ENCODE data around the gene PEX1. TPM values are rescaled to one million over a fixed set of nuclear protein-coding genes. Genes with fewer than 3 reads are reported as not detected.

Gene PEX1
- total and polyA plus RNA-seq, 2 donors (not counting 3 experiments of a cell fraction or from before 2014, with no cell fraction given): 8.4 to 11.7 TPM

DNA sequence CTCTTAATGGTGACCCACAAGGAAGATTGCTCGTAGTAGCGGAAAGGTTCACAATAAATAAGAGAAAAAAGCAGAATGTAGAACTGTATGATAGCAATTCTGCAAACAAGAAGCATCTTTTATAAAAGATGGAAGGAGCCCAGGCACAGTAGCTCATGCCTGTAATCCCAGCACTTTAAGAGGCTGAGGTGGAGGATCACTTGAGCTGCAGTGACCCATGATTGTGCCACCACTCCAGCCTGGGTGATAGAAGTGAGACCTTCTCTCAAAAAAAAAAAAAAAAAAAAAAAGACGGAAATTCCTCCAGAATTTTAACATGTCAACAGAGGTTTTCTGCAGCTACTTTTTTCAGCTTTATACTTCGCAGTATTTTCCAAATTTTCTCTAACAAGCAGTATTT lies 67.8 kb downstream of the PEX1 start:
- peaks cover 3 to 5% of the 10 kb centered on the region in 2 experiments for H3K36me3 ChIP-seq (ENCODE audit: control insufficient read depth in 2 of 2, extremely low read depth in 1 of 2, insufficient read depth in 2 of 2, low read length in 2 of 2)
- POLR2A ChIA-PET: no interaction called here
- H2AFZ ChIP-seq (ENCODE audit: low read depth, low read length): no peak overlapping the region
- no TSS peak for BruUV-seq (replicated peaks)
- no peaks in the 10 kb centered on the region for H3K9me3 ChIP-seq (replicated peaks; ENCODE audit: control insufficient read depth, insufficient read depth, low read length)
- H3K27ac ChIP-seq (ENCODE audit: insufficient read depth, low read depth, low read length): no peak overlapping the region
- no peak overlapping the region for H3K4me3 ChIP-seq (replicated peaks in 1 of 3; ENCODE audit: insufficient read depth in 1 of 3, low read depth in 1 of 3, low read length in 3 of 3)
- no peak for TF ChIP-seq POLR2A (IDR thresholded peaks at IDR 0.05; ENCODE audit: low read depth, low read length)
- TF ChIP-seq GATA2 (IDR thresholded peaks at IDR 0.05; ENCODE audit: insufficient read depth, insufficient read length, low read depth, low read length): no peak
- no peak for TF ChIP-seq POLR2AphosphoS5 (IDR thresholded peaks at IDR 0.05; ENCODE audit: insufficient read depth, low read depth, low read length)
- no peak for TF ChIP-seq FOS (IDR thresholded peaks at IDR 0.05; ENCODE audit: borderline replicate concordance, insufficient read depth, low read length)
- TF ChIP-seq, protein P1, sequence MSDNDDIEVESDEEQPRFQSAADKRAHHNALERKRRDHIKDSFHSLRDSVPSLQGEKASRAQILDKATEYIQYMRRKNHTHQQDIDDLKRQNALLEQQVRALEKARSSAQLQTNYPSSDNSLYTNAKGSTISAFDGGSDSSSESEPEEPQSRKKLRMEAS (IDR thresholded peaks at IDR 0.05; ENCODE audit: insufficient read depth, insufficient read length): no peak
- TF ChIP-seq, protein P2, sequence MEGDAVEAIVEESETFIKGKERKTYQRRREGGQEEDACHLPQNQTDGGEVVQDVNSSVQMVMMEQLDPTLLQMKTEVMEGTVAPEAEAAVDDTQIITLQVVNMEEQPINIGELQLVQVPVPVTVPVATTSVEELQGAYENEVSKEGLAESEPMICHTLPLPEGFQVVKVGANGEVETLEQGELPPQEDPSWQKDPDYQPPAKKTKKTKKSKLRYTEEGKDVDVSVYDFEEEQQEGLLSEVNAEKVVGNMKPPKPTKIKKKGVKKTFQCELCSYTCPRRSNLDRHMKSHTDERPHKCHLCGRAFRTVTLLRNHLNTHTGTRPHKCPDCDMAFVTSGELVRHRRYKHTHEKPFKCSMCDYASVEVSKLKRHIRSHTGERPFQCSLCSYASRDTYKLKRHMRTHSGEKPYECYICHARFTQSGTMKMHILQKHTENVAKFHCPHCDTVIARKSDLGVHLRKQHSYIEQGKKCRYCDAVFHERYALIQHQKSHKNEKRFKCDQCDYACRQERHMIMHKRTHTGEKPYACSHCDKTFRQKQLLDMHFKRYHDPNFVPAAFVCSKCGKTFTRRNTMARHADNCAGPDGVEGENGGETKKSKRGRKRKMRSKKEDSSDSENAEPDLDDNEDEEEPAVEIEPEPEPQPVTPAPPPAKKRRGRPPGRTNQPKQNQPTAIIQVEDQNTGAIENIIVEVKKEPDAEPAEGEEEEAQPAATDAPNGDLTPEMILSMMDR (IDR thresholded peaks at IDR 0.05; ENCODE audit: extremely low read depth in 1 of 2, insufficient read depth in 1 of 2, low read depth in 1 of 2, low read length in 2 of 2): no peak
- TF ChIP-seq EZH2 (IDR thresholded peaks at IDR 0.05; ENCODE audit: borderline replicate concordance, low read depth, low read length, severe bottlenecking): no peak
- TF ChIP-seq MYC (IDR thresholded peaks at IDR 0.05; ENCODE audit: low read depth, low read length): no peak
- no peak for TF ChIP-seq JUN (IDR thresholded peaks at IDR 0.05; ENCODE audit: borderline replicate concordance, insufficient read depth, insufficient read length, low read depth)
- no peaks in the 10 kb centered on the region for H4K20me1 ChIP-seq (replicated peaks; ENCODE audit: control insufficient read depth, extremely low read depth, insufficient read depth, low read length)
- H3K79me2 ChIP-seq (ENCODE audit: control insufficient read depth, insufficient read depth, low read length): no peaks in the 10 kb centered on the region
- peaks cover 5% of the 10 kb centered on the region for H3K4me1 ChIP-seq (ENCODE audit: control insufficient read depth, extremely low read depth, insufficient read depth, low read length)
- DNase-seq (ENCODE audit: low read depth, low spot score): no peak
- CTCF ChIA-PET: interaction anchor here (0.7 to 3.0 kb wide), 15 partner anchors 8 to 631 kb away, joined by 3 to 50 read pairs (median 5); partner anchors contain the start of genes ERVW-1, GATAD1 and LRRD1
- no peak overlapping the region for H3K4me2 ChIP-seq (ENCODE audit: insufficient read depth, low read length)
- intact Hi-C loops (cut with micrococcal nuclease): no loop called here
- no peak overlapping the region for H3K9ac ChIP-seq (replicated peaks; ENCODE audit: extremely low read depth, insufficient read depth, low read length)
- dilution Hi-C loops (cut with MboI; ENCODE audit: extremely low pct_ligation_motif_present, low sequenced_read_pairs): no loop called here
- no peak for FAIRE-seq
- no peaks in the 10 kb centered on the region for H3K9me1 ChIP-seq (replicated peaks; ENCODE audit: control insufficient read depth, extremely low read depth, insufficient read depth, low read length)
- H3K27me3 ChIP-seq (ENCODE audit: control insufficient read depth in 2 of 2, insufficient read depth in 2 of 2, low read length in 2 of 2): no peaks in the 10 kb centered on the region
